OCI-LY7 (cell line): ENCODE results near the gene KLHL11. TPM values are rescaled to one million over a fixed set of nuclear protein-coding genes. Genes with fewer than 3 reads are reported as not detected.
A peak's percentile ranks its signal among the peaks of the same experiment; 100 is the strongest.

Source experiments
- BruUV-seq: library from RNA; stranded (reverse); fragments of 400-500 nt; replicated peaks from 2 replicates; lab custom pipeline; 2021; lab: Mats Ljungman, UMichigan
- CTCF ChIA-PET: fragments of 300-600 bp; sonication (Branson Sonifier 250); formaldehyde crosslinking; loops from one replicate; lab custom pipeline; 2022; ENCODE audit warnings: antibody characterized with exemption; ENCODE audit not compliant: unreplicated experiment; lab: Charles Lee
- POLR2A ChIA-PET: fragments of 300-600 bp; sonication (Branson Sonifier 250); formaldehyde crosslinking; loops from one replicate; lab custom pipeline; 2022; ENCODE audit warnings: antibody characterized with exemption; lab: Charles Lee
- DNase-seq: peaks from one replicate; pipeline ENCODE4 v3.0.0-alpha.2; 2015; ENCODE audit warnings: low spot score
- H2AFZ ChIP-seq: fragments of 200-600 bp; sonication (generic), shearing (Covaris generic); 2 replicates; pipeline ENCODE4 v1.6.1; 2014; ENCODE audit warnings: mild to moderate bottlenecking, antibody characterized with exemption, low read length, moderate library complexity
- H3K27ac ChIP-seq: fragments of 200-600 bp; sonication (generic); 2 replicates; pipeline ENCODE4 v1.5.1; 2014; ENCODE audit warnings: mixed run types, low read depth, mild to moderate bottlenecking, moderate library complexity, low read length, inconsistent platforms; ENCODE audit not compliant: poor library complexity, severe bottlenecking
- H3K36me3 ChIP-seq: fragments of 200-600 bp; sonication (generic); 2 replicates; pipeline ENCODE4 v1.6.1; 2014; ENCODE audit warnings: mild to moderate bottlenecking, antibody characterized with exemption, low read length, moderate library complexity, mixed read lengths; ENCODE audit not compliant: insufficient read depth
- H3K4me1 ChIP-seq: fragments of 200-600 bp; sonication (generic); 2 replicates; pipeline ENCODE4 v1.5.1; 2014; ENCODE audit warnings: mild to moderate bottlenecking, low read length; ENCODE audit not compliant: insufficient read depth, poor library complexity, severe bottlenecking
- H3K4me2 ChIP-seq: fragments of 200-600 bp; sonication (generic); 2 replicates; pipeline ENCODE4 v1.6.1; 2014; ENCODE audit warnings: mild to moderate bottlenecking, low read length
- H3K4me3 ChIP-seq: fragments of 200-600 bp; sonication (generic); 2 replicates; pipeline ENCODE4 v1.5.1; 2014; ENCODE audit warnings: mild to moderate bottlenecking, low read depth, low read length; ENCODE audit not compliant: poor library complexity, severe bottlenecking
- H3K79me2 ChIP-seq: fragments of 200-600 bp; sonication (generic); 2 replicates; pipeline ENCODE4 v1.6.1; 2016; ENCODE audit warnings: low read depth, mild to moderate bottlenecking, low read length, moderate library complexity, mixed read lengths; ENCODE audit not compliant: insufficient read depth
- H3K9me2 ChIP-seq: fragments of 200-600 bp; sonication (generic); 2 replicates; pipeline ENCODE4 v1.6.1; 2016; ENCODE audit warnings: mild to moderate bottlenecking, low read length, mixed read lengths; ENCODE audit not compliant: insufficient read depth
- H3K9me3 ChIP-seq: fragments of 200-600 bp; sonication (generic); 2 replicates; pipeline ENCODE4 v1.6.1; 2014; ENCODE audit warnings: mild to moderate bottlenecking, mixed run types, low read length, mixed read lengths
- H4K20me1 ChIP-seq: fragments of 200-600 bp; sonication (generic); 2 replicates; pipeline ENCODE4 v1.6.1; 2014; ENCODE audit warnings: mild to moderate bottlenecking, antibody characterized with exemption, low read length, moderate library complexity, mixed read lengths; ENCODE audit not compliant: insufficient read depth
- CTCF ChIP-seq: fragments of 200-600 bp; sonication (generic); conservative IDR thresholded peaks from 2 replicates; pipeline ENCODE4 v1.5.1; 2014; ENCODE audit warnings: mild to moderate bottlenecking, antibody characterized with exemption, low read length, moderate library complexity, mixed read lengths
- EZH2phosphoT487 ChIP-seq: fragments of 200-600 bp; sonication (generic); IDR thresholded peaks from 2 replicates; pipeline ENCODE4 v1.6.1; 2018; ENCODE audit warnings: low read depth, borderline replicate concordance, mild to moderate bottlenecking, mixed run types, antibody characterized with exemption, low read length, moderate library complexity, mixed read lengths
- intact Hi-C: fragments of 100-400 bp; cut with micrococcal nuclease; formaldehyde crosslinking; loops from one replicate; pipeline ENCODE4 v1.10.0; 2022; ENCODE audit not compliant: unreplicated experiment
- total RNA-seq, 2 experiments: library from RNA; depleted of rRNA in 1 of 2; stranded (reverse); fragments of >200 nt in 1 of 2; shearing (Covaris generic) in 1 of 2; gene quantifications; 2 replicates each; pipeline ENCODE4 v1.2.3, GENCODE V29; 2014 to 2022

Gene KLHL11
- total RNA-seq, 2 experiments from 2014 or later = 20.9 to 35.4 TPM

GRCh38 chr17:41868568-41868967 lies 3.3 kb upstream of the KLHL11 start:
- Histone ChIP-seq H3K4me1 (peaks cover 4% of the 10 kb centered on the region), H3K4me3 (no peak overlapping the region), H3K9me2 (no peaks in the 10 kb centered on the region), H4K20me1 (peaks cover 8% of the 10 kb centered on the region; the same call in 1 of the 2 replicates), H3K4me2 (no peak overlapping the region), H3K27ac (no peak overlapping the region), H2AFZ (no peak overlapping the region), H3K36me3 (peaks cover 65% of the 10 kb centered on the region), H3K79me2 (peaks cover 13% of the 10 kb centered on the region), H3K9me3 (no peaks in the 10 kb centered on the region)
- DNase-seq = no peak
- no TSS peak for BruUV-seq
- TF ChIP-seq EZH2phosphoT487 (no peak), CTCF (no peak)
- intact Hi-C loops = loop anchor here (5.0 kb wide), 1 partner anchor 131 kb away; no protein-coding TSS in a partner anchor
- CTCF ChIA-PET = no interaction called here
- POLR2A ChIA-PET = interaction anchor here (0.5 to 1.3 kb wide), 3 partner anchors 11 to 72 kb away, joined by 3 read pairs; no protein-coding TSS in a partner anchor

- no peaks in the 10 kb centered on the region for H3K9me2 ChIP-seq
- H2AFZ ChIP-seq = peak overlapping the region; percentile 4; the same call in 1 of the 2 replicates
- H3K4me1 ChIP-seq = peaks cover 21% of the 10 kb centered on the region
- DNase-seq = no peak
- BruUV-seq = no TSS peak
- H3K4me2 ChIP-seq = peak overlapping the region; percentile 54
- peaks cover 10% of the 10 kb centered on the region; the same call in 1 of the 2 replicates for H4K20me1 ChIP-seq
- POLR2A ChIA-PET = interaction anchor here (0.7 to 2.6 kb wide), 6 partner anchors 13 to 177 kb away, joined by 3 to 11 read pairs (median 3); no protein-coding TSS in a partner anchor
- H3K36me3 ChIP-seq = peaks cover 37% of the 10 kb centered on the region
- H3K4me3 ChIP-seq = peak overlapping the region; percentile 92
- no peaks in the 10 kb centered on the region for H3K9me3 ChIP-seq
- TF ChIP-seq EZH2phosphoT487 (no peak), CTCF (no peak; the same call in 1 of the 2 replicates)
- peak overlapping the region; percentile 82 for H3K27ac ChIP-seq
- intact Hi-C loops = loop anchor here (5.0 kb wide), 1 partner anchor 128 kb away; no protein-coding TSS in a partner anchor
- peaks cover 42% of the 10 kb centered on the region for H3K79me2 ChIP-seq
- CTCF ChIA-PET = no interaction called here
Observed at GRCh38 chr17:41865596-41865893, 322 bp upstream of the KLHL11 start.

GRCh38 chr17:41864498-41864835 lies 756 bp downstream of the KLHL11 start:
- Histone ChIP-seq H3K36me3 (peaks cover 26% of the 10 kb centered on the region), H3K79me2 (peaks cover 53% of the 10 kb centered on the region), H3K9me3 (no peaks in the 10 kb centered on the region), H3K9me2 (no peaks in the 10 kb centered on the region), H3K27ac (peak overlapping the region; percentile 82), H3K4me1 (peaks cover 21% of the 10 kb centered on the region), H4K20me1 (peaks cover 10% of the 10 kb centered on the region; the same call in 1 of the 2 replicates), H2AFZ (peak overlapping the region; percentile 69), H3K4me2 (peak overlapping the region; percentile 97), H3K4me3 (peak overlapping the region; percentile 92)
- DNase-seq = no peak
- TF ChIP-seq CTCF = peak; percentile 26; the same call in 1 of the 2 replicates
- no peak for TF ChIP-seq EZH2phosphoT487
- intact Hi-C loops = no loop called here
- BruUV-seq = no TSS peak
- CTCF ChIA-PET = interaction anchor here (1.0 kb wide), 1 partner anchor 266 kb away, joined by 3 read pairs; no protein-coding TSS in a partner anchor
- POLR2A ChIA-PET = interaction anchor here (0.9 to 2.6 kb wide), 4 partner anchors 12 to 64 kb away, joined by 3 to 11 read pairs (median 6); partner anchors contain the start of gene KLHL10
